Fibroblast of the conjunctiva (primary cell): ENCODE results near the gene CTSA.
"Not testable (repeated sequence)": the region's sequence is repeated elsewhere in the genome, so short reads cannot be mapped to it uniquely, and the experiment has no call there.

Source experiments
- DNase-seq: peaks from one replicate; pipeline ENCODE4 v3.0.0-alpha.2; 2010; ENCODE audit warnings: low read depth

CTSA gene

DNA sequence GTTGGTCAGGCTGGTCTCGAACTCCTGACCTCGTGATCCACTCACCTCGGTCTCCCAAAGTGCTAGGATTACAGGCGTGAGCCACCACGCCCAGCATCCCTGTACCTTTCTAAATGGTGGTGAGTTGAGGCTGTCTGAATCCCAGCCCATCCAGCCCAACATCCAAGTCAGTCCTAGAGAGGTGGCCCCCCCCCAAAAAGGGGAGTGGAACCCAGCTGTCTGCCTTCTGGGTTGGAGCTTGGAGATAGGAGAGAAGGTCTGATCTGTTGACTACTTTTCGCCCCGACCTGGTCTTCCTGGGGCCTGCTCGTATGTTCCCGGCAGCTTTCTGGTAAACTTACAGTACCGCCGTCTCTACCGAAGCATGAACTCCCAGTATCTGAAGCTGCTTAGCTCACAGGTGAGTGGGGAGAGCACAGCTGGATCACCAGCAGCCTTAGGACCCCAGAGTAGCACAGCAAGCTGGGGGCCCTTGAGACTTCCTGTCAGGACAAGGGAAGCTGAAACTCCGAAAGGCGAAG is 5.6 kb downstream of the CTSA start:
- no peak for DNase-seq

DNA sequence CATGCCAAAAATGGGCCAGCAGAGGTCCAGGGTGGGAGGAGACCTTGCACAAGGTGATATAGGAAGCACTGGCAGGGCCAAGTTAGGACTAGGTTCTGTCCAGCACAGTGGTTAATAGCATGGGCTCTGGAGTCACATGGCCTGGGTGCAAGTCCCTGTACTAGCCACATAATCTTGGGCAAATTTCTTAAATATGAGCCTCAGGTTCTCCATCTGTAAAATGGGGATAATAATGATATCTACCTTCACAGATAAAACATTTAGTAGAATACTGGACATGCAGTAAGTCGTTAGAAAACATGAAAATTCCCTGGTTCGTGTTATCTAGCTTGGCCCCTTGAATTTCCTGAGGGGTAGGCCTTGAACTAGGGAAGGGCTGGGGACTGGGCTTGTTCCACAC is 6.2 kb downstream of the CTSA start:
- no peak for DNase-seq

DNA sequence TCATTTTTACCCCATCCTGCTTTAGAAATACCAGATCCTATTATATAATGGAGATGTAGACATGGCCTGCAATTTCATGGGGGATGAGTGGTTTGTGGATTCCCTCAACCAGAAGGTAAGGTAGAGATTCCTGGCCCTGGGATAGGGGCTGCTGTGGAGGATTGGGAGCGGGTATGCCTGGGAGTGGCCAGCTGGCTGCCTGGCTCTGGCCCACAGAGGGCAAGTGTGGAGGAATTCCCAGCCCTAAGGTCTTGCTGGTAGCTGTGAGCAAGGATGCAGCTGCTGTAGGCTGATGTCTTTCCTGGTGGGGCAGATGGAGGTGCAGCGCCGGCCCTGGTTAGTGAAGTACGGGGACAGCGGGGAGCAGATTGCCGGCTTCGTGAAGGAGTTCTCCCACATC is 6.6 kb downstream of the CTSA start:
- no peak for DNase-seq

- DNase-seq = no peak
Measured at GRCh38 chr20:45898285-45898684, 7.2 kb downstream of the CTSA start.

- no peak for DNase-seq
Measured at GRCh38 chr20:45899046-45899835, 8.1 kb downstream of the CTSA start.

DNA sequence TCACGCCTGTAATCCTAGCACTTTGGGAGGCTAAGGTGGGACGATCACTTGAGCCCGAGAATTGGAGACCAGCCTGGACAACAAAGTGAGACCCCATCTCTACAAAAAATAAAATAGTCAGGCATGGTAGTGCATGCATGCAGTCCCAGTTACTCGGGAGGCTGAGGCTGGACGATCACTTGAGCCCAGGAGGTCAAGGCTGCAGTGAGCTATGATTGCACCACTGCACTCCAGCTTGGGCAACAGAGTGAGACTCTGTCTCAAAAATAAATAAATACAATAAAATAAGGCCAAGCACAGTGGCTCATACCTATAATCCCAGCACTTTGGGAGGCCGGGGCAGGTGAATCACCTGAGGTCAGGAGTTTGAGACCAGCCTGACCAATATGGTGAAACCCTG is 10.2 kb downstream of the CTSA start:
- not testable (repeated sequence) for DNase-seq

GRCh38 chr20:45902199-45902701 is 11.1 kb downstream of the CTSA start:
- no peak for DNase-seq

DNA sequence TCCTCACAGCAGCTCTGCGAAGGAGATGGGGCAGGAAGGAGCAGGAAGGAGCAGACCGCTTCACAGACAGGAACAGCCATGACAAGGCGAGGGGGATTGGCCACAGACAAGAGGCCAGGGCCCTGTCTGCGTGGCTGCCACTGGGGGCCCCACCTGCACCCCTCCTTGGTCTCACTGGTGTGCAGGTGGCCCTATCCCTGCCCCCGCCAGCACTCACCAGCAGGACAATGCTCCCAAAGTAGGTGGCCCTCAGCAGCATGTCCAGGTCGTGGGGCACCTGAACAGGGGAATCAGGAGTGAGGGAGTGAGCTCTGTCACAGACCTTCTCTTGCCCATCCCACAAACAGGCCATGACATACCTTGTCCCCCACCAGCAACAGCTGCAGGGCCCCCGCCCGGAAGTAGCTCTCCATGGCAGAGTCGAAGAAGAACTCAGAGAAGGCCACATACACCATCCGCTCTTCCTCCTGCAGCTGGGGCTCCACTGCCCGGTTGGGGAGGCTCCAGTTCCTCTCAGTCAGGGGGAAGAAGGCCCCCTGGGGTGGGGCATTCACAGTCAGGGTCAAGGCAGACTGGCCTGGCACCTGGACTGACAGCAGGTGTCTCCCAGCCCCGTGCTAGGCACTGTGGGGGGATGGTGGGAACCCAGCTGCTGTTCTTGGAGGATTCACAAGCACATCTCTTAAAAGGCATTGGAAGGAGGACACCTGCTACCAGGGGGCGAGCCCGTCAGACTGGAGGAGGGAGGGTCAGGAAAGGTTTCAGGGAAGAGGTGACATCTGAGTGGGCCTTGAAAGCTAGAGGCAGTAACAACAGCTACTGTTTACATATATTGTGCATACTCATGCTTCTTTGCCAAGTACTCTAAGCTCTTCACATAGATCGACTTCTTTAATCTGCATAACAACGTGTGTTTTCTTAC is 13.7 kb downstream of the CTSA start:
- no peak for DNase-seq

GRCh38 chr20:45905505-45906079 is 14.5 kb downstream of the CTSA start:
- DNase-seq = no peak

DNA sequence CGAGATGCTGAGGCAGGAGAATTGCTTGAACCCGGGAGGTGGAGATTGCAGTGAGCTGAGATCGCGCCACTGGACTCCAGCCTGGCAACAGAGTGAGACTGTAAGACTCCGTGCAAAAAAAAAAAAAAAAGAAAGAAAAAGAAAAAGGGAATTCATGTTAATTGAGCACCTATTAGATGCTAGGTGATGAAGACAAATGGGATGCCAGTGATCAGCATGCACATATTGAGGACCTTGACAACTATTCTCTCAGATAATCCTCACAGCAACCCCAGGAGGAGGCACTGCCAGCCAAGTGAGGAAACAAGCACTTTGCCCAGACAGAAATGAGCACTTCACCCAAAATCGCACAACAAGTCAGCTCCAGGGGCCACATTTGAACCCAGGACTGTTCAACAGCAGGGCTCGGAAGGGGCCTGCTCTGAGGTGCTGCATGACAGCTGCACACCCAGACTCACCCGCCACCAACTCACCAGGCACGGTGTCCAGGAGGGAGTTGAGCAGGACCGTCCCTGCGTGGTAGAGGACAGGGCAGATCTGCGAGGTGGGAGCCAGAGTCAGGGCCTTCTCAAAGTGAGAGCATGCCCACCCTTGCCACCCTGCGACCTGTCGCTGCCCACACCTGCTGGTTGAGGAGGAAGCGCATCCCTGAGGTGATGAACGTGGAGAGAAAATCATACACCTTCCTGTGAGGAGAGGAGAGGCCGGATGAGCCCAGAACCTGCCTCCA is 16.2 kb downstream of the CTSA start:
- DNase-seq = no peak

DNA sequence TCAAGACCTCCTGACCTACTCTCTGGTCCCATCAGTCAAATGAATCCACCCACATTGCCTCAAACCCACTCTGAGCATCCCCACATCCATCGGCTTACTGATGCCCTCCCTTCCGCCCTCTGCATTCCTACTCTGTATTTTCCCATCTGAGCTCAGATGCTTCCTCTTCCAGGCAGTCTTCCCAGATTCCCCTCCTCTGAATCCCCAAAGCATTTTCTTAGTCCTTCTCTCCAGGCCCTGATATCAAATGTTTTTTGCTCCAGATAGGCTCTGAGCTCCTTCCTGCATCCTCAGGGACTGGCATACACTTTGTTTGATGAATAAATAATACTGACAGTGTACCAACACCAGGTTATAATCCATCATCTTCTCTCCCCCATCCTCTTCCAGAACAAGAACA is 16.9 kb downstream of the CTSA start:
- no peak for DNase-seq

DNA sequence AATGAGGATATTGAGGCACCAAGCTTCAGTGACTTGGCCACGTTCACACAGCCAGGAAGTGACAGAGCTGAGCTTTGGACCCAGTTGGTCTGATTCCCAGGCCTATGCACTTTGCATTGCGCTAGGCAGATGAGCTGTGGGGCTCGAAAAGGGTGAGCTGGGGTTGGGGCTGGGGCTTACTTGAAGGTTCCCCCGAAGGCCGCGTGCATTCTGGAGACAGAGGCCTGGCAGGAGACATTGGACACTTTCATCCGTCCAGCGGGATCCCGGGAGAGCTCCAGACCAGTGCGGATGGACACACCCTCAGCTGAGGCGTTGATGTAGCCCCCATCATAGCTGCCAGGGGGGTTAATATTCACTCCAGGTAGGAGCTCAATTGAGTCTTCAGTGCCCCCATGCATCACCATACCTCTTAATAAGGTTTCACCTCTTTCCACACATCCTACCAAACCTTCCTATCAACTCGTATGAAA is 18.2 kb downstream of the CTSA start:
- no peak for DNase-seq

DNA sequence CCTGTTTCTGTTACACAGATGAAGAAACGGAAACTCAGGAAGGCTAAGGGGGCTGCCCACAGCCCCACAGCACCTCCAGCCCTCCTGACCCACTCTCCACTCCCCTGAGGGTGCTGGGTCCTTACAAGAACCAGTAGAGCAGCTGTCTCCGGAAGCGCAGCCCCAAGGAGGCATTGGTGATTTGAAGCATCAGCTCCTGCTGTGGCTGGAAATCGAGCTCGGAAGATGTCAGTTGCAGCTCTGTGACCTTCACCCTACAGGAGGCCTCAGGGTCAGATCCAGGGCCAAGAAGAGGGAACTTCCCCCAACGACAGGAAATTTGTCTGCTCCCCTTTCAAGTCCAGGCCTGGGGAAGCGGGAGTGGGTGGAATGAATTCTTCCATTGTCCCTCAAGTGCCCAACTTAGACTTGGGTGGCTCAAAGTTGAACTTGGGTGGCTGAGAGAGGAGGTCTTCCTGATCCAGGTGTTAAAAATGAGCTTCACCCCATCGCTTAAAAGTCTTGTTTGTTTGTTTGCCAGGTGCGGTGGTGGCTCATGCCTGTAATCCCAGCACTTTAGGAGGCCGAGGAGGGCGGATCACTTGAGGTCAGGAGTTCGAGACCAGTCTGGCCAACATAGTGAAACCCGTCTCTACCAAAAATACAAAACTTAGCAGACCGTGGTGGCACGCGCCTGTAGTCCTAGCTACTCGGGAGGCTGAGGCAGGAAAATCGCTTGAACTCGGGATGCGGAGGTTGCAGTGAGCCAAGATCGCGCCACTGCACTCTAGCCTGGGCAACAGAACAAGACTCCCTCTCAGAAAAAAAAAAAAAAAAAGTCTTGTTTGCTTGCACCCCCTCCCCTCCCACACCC is 18.9 kb downstream of the CTSA start:
- DNase-seq = no peak

GRCh38 chr20:45910670-45911485 is 19.7 kb downstream of the CTSA start:
- peak; percentile 100 for DNase-seq

- DNase-seq = no peak
Measured at GRCh38 chr20:45911486-45912343, 20.6 kb downstream of the CTSA start, which contains the start of gene PLTP. TSS of gene PLTP (minus strand) at chr20:45912155. CDS start at chr20:45911452, 703 bp downstream.

GRCh38 chr20:45912344-45912682 is 21.2 kb downstream of the CTSA start:
- DNase-seq = no peak

GRCh38 chr20:45913116-45913515 is 22.0 kb downstream of the CTSA start:
- DNase-seq = no peak

DNA sequence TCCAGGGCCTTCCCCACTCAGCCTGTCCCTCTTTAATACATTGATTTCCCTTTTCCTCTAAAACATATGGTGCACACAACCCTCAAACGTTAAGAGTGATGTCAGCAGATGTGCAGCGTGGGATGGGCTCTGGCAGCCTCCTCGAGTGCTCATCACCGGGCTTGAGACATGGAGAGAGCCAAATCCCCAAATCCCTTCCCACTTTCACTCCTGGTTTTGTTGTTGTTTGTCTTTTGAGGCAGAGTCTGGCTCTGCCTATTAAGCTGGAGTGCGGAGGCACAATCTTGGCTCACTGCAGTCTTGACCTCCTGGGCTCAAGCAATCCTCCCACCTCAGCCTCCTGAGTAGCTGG is 26.6 kb downstream of the CTSA start:
- DNase-seq = no peak

DNA sequence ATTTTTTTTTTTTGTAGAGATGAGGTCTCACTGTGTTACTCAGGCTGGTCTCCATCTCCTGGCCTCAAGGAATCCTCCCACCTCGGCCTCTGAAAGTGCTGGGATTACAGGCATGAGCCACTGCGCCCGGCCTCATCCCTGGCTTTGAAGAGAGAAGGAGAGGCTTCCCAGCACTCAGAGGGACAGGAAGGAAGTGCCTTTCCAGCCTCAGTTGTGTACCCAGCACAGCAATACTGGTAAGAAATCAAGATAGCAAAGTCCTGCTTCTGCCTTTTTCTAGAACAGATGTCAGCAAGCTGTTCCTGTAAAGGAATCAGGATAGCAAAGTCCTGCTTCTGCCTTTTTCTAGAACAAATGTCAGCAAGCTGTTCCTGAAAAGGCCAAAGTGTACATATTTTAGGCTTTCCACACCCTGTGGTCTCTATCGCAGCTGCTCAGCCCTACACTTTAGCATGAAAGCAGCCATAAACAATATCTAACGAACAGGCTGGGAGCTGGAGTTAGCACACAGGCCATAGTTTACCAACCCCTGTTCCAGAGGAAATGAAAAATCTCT is 27.1 kb downstream of the CTSA start:
- DNase-seq = no peak
